ENCODE results near the gene FAM216B. TPM values are rescaled to one million over a fixed set of nuclear protein-coding genes. Genes with fewer than 3 reads are reported as not detected.

The FAM216B gene
- polyA plus RNA-seq, 1 donor (not counting 4 experiments of a cell fraction or from before 2014, with no cell fraction given) = not detected

GRCh38 chr13:42808341-42808940, 27.1 kb downstream of the FAM216B start:
- no peak overlapping the region for H3K4me2 ChIP-seq (ENCODE audit: control insufficient read depth, extremely low read depth, insufficient read depth, low read depth, low read length)
- no peak for DNase-seq (ENCODE audit: low read depth, low spot score)
- H3K9me1 ChIP-seq (ENCODE audit: control insufficient read depth, extremely low read depth, insufficient read depth, low read length) = no peaks in the 10 kb centered on the region
- no peak overlapping the region for H3K4me3 ChIP-seq (ENCODE audit: control insufficient read depth in 2 of 3, extremely low read depth in 1 of 3, insufficient read depth in 2 of 3, low read depth in 1 of 3, low read length in 3 of 3)
- no peak overlapping the region for H2AFZ ChIP-seq (ENCODE audit: control insufficient read depth, low read length)
- no peak overlapping the region for H3K9ac ChIP-seq (ENCODE audit: control insufficient read depth, extremely low read depth, insufficient read depth, low read length)
- no peaks in the 10 kb centered on the region for H3K4me1 ChIP-seq (ENCODE audit: control insufficient read depth, extremely low read depth, insufficient read depth, low read length)
- dilution Hi-C loops (cut with MboI; ENCODE audit: extremely low pct_ligation_motif_present, low sequenced_read_pairs) = no loop called here
- no peak overlapping the region for H3K27ac ChIP-seq (ENCODE audit: control insufficient read depth, insufficient read depth, low read length)
- H3K79me2 ChIP-seq (ENCODE audit: control insufficient read depth, insufficient read depth, low read length) = no peaks in the 10 kb centered on the region
- H4K20me1 ChIP-seq (ENCODE audit: control insufficient read depth, extremely low read depth, insufficient read depth, low read length) = no peaks in the 10 kb centered on the region
- TF ChIP-seq CTCF (optimal IDR thresholded peaks at IDR 0.05 in 1 of 3, IDR thresholded peaks at IDR 0.05 in 1 of 3, conservative IDR thresholded peaks at IDR 0.05 in 1 of 3; ENCODE audit: extremely low read depth in 1 of 3, insufficient read depth in 2 of 3, low read length in 3 of 3) = no peak
- no peak for TF ChIP-seq EZH2 (IDR thresholded peaks at IDR 0.05; ENCODE audit: low read length)
- no peaks in the 10 kb centered on the region for H3K27me3 ChIP-seq (ENCODE audit: control insufficient read depth, extremely low read depth, insufficient read depth, low read length)
- no peaks in the 10 kb centered on the region for H3K9me3 ChIP-seq (ENCODE audit: control insufficient read depth, low read depth, low read length)
- FAIRE-seq = no peak
- H3K36me3 ChIP-seq (ENCODE audit: control insufficient read depth in 2 of 2, extremely low read depth in 1 of 2, insufficient read depth in 2 of 2, low read length in 2 of 2) = no peaks in the 10 kb centered on the region

- Histone ChIP-seq H4K20me1 (ENCODE audit: control insufficient read depth, extremely low read depth, insufficient read depth, low read length) (no peaks in the 10 kb centered on the region), H3K4me3 (ENCODE audit: control insufficient read depth in 2 of 3, extremely low read depth in 1 of 3, insufficient read depth in 2 of 3, low read depth in 1 of 3, low read length in 3 of 3) (no peak overlapping the region), H3K4me2 (ENCODE audit: control insufficient read depth, extremely low read depth, insufficient read depth, low read depth, low read length) (no peak overlapping the region), H3K27ac (ENCODE audit: control insufficient read depth, insufficient read depth, low read length) (no peak overlapping the region), H3K9ac (ENCODE audit: control insufficient read depth, extremely low read depth, insufficient read depth, low read length) (no peak overlapping the region), H2AFZ (ENCODE audit: control insufficient read depth, low read length) (no peak overlapping the region), H3K79me2 (ENCODE audit: control insufficient read depth, insufficient read depth, low read length) (no peaks in the 10 kb centered on the region), H3K27me3 (ENCODE audit: control insufficient read depth, extremely low read depth, insufficient read depth, low read length) (peaks cover 7% of the 10 kb centered on the region), H3K9me1 (ENCODE audit: control insufficient read depth, extremely low read depth, insufficient read depth, low read length) (no peaks in the 10 kb centered on the region), H3K9me3 (ENCODE audit: control insufficient read depth, low read depth, low read length) (no peaks in the 10 kb centered on the region), H3K36me3 (ENCODE audit: control insufficient read depth in 2 of 2, extremely low read depth in 1 of 2, insufficient read depth in 2 of 2, low read length in 2 of 2) (no peaks in the 10 kb centered on the region), H3K4me1 (ENCODE audit: control insufficient read depth, extremely low read depth, insufficient read depth, low read length) (no peaks in the 10 kb centered on the region)
- no peak for DNase-seq (ENCODE audit: low read depth, low spot score)
- TF ChIP-seq CTCF (optimal IDR thresholded peaks at IDR 0.05 in 1 of 3, IDR thresholded peaks at IDR 0.05 in 1 of 3, conservative IDR thresholded peaks at IDR 0.05 in 1 of 3; ENCODE audit: extremely low read depth in 1 of 3, insufficient read depth in 2 of 3, low read length in 3 of 3) = peak in 1 of 3 experiments; percentile 20
- no peak for TF ChIP-seq EZH2 (IDR thresholded peaks at IDR 0.05; ENCODE audit: low read length)
- no peak for FAIRE-seq
- dilution Hi-C loops (cut with MboI; ENCODE audit: extremely low pct_ligation_motif_present, low sequenced_read_pairs) = no loop called here
Observed at GRCh38 chr13:42812316-42812715, 30.9 kb downstream of the FAM216B start.

Data from keratinocyte (primary cell).